GM12865 (cell line): ENCODE data around the gene CSH1.
"Not testable (repeated sequence)": the region's sequence is repeated elsewhere in the genome, so short reads cannot be mapped to it uniquely, and the experiment has no call there.

Experiments used
- DNase-seq: peaks from one replicate; pipeline ENCODE4 v3.0.0; 2010; ENCODE audit warnings: low read depth
- H3K4me3 ChIP-seq: 2 replicates; pipeline ENCODE4 v1.5.1; 2011; ENCODE audit warnings: mild to moderate bottlenecking, low read depth, low read length, control low read depth
- CTCF ChIP-seq: IDR thresholded peaks from 2 replicates; pipeline ENCODE4 v1.5.1; 2011; ENCODE audit warnings: low read length, control low read depth, low read depth, inconsistent platforms; ENCODE audit not compliant: insufficient read depth; ENCODE audit errors: missing control alignments

CSH1 gene

GRCh38 chr17:63907161-63907778, 10.9 kb upstream of the CSH1 start:
- peak; percentile 20 for TF ChIP-seq CTCF
- not testable (repeated sequence) for H3K4me3 ChIP-seq, DNase-seq

- not testable (repeated sequence) for DNase-seq, H3K4me3 ChIP-seq
Measured at GRCh38 chr17:63904796-63905195, 8.4 kb upstream of the CSH1 start.

- TF ChIP-seq CTCF: peak; percentile 20
- not testable (repeated sequence) for DNase-seq, H3K4me3 ChIP-seq
Measured at GRCh38 chr17:63903787-63904201, 7.4 kb upstream of the CSH1 start.

GRCh38 chr17:63901971-63902370, 5.6 kb upstream of the CSH1 start:
- not testable (repeated sequence) for H3K4me3 ChIP-seq, DNase-seq

GRCh38 chr17:63898899-63899798, 2.8 kb upstream of the CSH1 start:
- H3K4me3 ChIP-seq: not testable (repeated sequence)
- peak; percentile 57 for DNase-seq

GRCh38 chr17:63894821-63895220, 1.6 kb downstream of the CSH1 start:
- H3K4me3 ChIP-seq, DNase-seq: not testable (repeated sequence)

GRCh38 chr17:63894021-63894420, 2.4 kb downstream of the CSH1 start:
- H3K4me3 ChIP-seq, DNase-seq: not testable (repeated sequence)

- TF ChIP-seq CTCF: peak; percentile 23
- not testable (repeated sequence) for DNase-seq, H3K4me3 ChIP-seq
Measured at GRCh38 chr17:63892316-63893037, 3.9 kb downstream of the CSH1 start.

- DNase-seq: peak; percentile 25
- not testable (repeated sequence) for H3K4me3 ChIP-seq
- peak; percentile 41 for TF ChIP-seq CTCF
Measured at GRCh38 chr17:63889026-63889848, 7.1 kb downstream of the CSH1 start.

GRCh38 chr17:63885119-63885518, 11.3 kb downstream of the CSH1 start:
- DNase-seq, H3K4me3 ChIP-seq: not testable (repeated sequence)

GRCh38 chr17:63882626-63883126, 13.7 kb downstream of the CSH1 start:
- not testable (repeated sequence) for H3K4me3 ChIP-seq

More at GRCh38 chr17:63882626-63883126, 13.7 kb downstream of the CSH1 start:
- DNase-seq: not testable (repeated sequence)
